T1000 (cell line): ENCODE results near the gene FOXJ3.
"Not testable (repeated sequence)": the region's sequence is repeated elsewhere in the genome, so short reads cannot be mapped to it uniquely, and the experiment has no call there.

Experiments used
- DNase-seq: peaks from one replicate; lab custom pipeline; 2025; ENCODE audit warnings: mixed read lengths; lab: John Stamatoyannopoulos, UW

Gene FOXJ3

DNA sequence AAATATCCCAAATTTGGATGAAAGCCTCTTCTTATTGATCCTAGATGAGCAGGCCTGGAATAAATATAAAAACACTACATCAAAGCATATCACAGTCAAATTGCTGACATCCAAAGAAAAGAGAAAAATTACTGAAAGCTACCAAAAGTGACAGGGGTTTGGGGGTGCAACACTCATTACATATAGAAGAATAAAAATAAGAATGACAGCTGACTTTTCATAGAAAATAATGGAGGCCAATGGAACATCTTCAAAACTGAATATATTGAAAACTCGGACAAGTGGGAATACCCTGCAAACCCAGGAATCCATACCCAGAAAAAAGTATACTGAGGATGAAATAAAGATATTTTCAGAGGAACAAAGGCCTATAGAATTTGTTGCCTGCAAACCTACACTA lies 84.0 kb downstream of the FOXJ3 start:
- DNase-seq: no peak

- DNase-seq: no peak
Observed at GRCh38 chr1:42250164-42250563, 84.9 kb downstream of the FOXJ3 start.

DNA sequence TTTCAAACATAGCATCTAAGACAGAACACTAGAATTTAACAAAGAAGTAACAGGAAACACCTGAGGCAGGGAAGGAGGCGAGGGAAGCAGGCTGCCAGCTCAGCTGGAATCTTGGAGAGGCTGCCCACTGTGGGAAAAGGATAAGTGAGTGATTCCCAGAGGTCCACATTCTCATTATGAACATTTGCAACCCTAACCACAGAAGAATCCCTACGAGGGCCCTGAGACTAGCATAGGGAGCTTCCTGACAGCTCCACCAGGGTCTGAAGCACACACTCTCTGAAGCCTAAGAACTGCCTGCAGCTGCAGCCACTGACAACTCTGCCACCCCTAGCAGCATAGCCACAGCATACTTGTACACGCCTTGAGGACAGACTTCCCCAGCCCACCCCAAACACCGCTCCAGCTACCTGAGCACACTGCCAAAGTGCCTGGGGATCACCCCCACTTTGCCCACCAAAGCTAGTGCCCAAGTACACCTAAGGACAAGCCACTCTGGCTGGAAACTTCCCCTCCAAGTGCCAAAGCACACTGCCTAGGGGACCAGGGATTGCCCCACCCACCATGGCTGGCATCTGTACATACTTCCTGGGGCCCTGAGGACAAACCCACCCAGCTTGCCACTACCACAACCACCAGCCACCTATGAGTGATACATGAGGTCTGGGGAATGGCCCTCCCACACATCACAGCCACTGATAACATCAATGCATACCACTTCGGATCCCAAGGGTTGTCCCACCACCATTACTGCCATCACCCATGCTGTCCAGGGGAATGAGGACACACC lies 93.9 kb downstream of the FOXJ3 start:
- DNase-seq: no peak

DNA sequence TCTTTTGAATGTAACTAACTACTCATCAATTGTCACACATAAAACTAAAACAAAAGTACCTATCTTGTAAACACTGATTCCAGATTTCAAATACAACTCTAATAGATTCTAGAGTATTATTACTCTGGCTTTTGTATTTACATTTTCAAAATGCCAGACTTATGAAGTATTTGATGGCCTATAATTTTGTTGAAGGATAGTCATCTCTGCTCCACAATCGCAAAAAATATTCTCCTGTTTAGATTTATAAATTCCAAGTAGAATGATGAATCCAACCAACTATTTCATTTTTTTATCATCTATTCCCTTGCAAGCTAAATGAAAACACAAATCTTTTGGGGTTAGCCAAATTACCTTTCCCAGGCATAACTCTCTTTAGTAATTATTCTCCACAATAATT lies 95.5 kb downstream of the FOXJ3 start:
- DNase-seq: no peak

- DNase-seq: no peak
Observed at GRCh38 chr1:42239041-42239440, 96.0 kb downstream of the FOXJ3 start.

DNA sequence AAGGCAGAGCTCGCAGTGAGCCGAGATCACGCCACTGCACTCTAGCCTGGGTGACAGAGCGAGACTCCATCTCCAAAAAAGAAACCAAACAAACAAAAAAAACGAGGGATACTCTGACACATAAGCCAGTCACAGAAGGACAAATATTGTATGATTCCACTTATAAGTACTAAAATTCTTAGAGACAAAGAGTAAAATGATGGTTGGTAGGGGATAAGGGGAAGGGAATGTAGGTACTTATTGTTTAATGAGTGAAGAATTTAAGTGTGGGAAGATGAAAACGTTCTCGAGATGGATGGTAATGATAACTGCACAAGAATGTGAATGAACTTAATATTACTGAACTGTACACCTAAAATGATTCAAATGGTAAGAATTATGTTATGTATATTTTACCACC lies 103.8 kb downstream of the FOXJ3 start:
- no peak for DNase-seq

DNA sequence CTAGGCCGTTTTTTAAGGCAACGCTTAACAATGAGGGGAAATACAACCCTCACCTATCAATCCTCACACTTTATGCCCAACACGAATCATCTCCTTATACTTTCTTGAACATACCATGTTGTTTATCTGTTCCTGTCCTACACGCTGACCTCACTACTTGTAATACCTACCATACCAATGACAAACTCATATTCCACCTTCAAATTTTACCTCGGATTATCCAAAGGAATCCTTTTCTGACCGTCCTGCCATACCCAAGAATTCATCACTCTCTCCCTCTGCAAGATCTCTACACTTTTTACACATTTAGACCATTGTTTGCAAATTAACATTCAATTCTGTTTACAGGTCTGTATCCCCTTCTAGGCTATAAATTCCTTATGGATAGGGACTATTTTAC lies 106.1 kb downstream of the FOXJ3 start:
- no peak for DNase-seq

GRCh38 chr1:42223036-42223435 lies 112.0 kb downstream of the FOXJ3 start:
- no peak for DNase-seq

GRCh38 chr1:42221952-42222606 lies 113.0 kb downstream of the FOXJ3 start:
- DNase-seq: no peak

- no peak for DNase-seq
Observed at GRCh38 chr1:42221456-42221855, 113.6 kb downstream of the FOXJ3 start.

DNA sequence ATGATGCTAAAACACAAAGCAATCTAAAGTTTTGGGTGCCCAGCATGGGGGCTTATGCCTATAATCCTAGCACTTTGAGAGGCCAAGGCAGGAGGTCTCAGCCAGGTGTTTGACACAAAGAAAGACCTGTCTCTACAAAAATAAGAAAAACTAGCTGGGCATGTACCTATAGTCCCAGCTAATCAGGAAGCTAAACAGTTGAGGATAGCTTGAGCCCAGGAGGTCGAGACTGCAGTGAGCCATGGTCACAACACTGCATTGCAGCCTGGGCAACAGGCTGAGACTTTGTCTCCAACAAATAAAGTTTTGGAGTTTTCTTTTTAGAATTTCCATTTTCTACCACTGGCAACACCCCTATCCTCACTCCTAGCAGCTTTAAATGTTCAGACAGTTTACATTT lies 115.4 kb downstream of the FOXJ3 start:
- no peak for DNase-seq

GRCh38 chr1:42214447-42214871 lies 120.6 kb downstream of the FOXJ3 start:
- no peak for DNase-seq

DNA sequence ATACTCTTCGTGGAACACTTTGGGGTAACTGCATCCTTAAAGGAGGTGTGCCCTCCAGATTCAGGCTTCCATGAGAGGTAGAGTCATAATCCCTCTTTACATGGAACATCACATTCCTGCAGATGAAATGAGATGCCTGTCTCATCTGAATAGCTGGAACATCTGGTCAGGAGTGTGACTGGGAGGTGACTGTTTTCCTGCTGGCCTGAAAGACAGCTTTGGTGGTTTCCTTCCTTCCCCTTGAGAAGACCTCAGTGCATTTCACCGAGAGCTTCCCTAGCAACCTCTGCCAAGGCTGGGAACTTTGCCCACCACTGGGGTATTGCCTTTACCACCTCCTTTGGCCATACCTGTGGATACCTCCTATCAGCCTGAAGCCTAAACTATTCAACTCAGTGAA lies 123.8 kb downstream of the FOXJ3 start:
- DNase-seq: no peak

GRCh38 chr1:42210421-42211133 lies 124.5 kb downstream of the FOXJ3 start:
- no peak for DNase-seq

- DNase-seq: no peak
Observed at GRCh38 chr1:42209526-42210251, 125.3 kb downstream of the FOXJ3 start.

- not testable (repeated sequence) for DNase-seq
Observed at GRCh38 chr1:42206930-42207329, 128.1 kb downstream of the FOXJ3 start.

DNA sequence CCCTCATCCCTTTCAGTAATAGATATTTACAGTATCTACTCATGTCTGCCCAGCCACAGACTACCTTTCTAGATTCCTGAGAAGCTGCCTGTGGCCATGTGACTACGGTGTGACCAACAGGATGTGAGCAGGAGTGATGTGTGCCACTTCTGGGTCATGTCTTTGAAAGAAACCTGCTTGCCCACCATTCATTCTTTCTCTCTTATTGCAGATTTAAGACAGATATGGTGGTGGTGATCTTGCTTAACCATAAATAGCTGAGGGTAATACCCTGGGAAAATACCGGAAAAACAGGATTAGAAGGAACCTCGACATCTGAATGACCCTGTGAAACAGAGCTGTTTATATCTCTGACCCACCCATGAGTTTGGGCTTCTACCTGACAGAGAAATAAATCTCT lies 128.9 kb downstream of the FOXJ3 start:
- no peak for DNase-seq

DNA sequence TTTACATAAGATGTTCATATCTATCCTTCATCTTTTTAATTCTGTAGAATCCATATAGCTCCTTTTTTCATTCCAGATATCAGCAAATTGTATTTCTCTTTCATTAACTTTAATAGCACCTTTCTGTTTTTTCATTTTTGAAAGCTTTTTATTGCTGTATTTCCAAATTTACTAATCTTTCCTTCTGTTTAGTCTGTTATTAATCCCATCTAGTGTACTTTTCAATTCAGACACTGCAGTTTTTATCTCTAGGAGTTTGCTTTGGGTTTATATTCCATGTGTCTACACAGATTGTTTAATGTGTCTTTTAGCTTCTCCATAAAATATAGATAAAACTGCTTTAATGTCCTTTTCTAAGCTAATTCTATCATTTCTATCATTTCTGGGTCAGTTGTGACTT lies 133.0 kb downstream of the FOXJ3 start:
- no peak for DNase-seq

- no peak for DNase-seq
Observed at GRCh38 chr1:42198251-42198650, 136.8 kb downstream of the FOXJ3 start.

- no peak for DNase-seq
Observed at GRCh38 chr1:42195841-42196240, 139.2 kb downstream of the FOXJ3 start.

GRCh38 chr1:42192106-42192505 lies 142.9 kb downstream of the FOXJ3 start:
- no peak for DNase-seq

- DNase-seq: no peak
Observed at GRCh38 chr1:42191319-42191718, 143.7 kb downstream of the FOXJ3 start.
